Measurements from ENCODE around the gene NPEPPS. TPM values are rescaled to one million over a fixed set of nuclear protein-coding genes. Genes with fewer than 3 reads are reported as not detected.

Gene NPEPPS
- total and polyA plus RNA-seq, 2 donors (not counting 3 experiments of a cell fraction or from before 2014, with no cell fraction given): 69.2 to 102 TPM

GRCh38 chr17:47644324-47644723 lies 113.4 kb downstream of the NPEPPS start:
- intact Hi-C loops (cut with micrococcal nuclease) (no loop called here), dilution Hi-C loops (cut with MboI; ENCODE audit: extremely low pct_ligation_motif_present, low sequenced_read_pairs) (no loop called here)
- H3K9me1 ChIP-seq (replicated peaks; ENCODE audit: control insufficient read depth, extremely low read depth, insufficient read depth, low read length): no peaks in the 10 kb centered on the region
- H2AFZ ChIP-seq (ENCODE audit: low read depth, low read length): no peak overlapping the region
- no peak for TF ChIP-seq EZH2 (IDR thresholded peaks at IDR 0.05; ENCODE audit: borderline replicate concordance, low read depth, low read length, severe bottlenecking)
- TF ChIP-seq POLR2AphosphoS5 (IDR thresholded peaks at IDR 0.05; ENCODE audit: insufficient read depth, low read depth, low read length): no peak
- no peak for TF ChIP-seq CTCF (IDR thresholded peaks at IDR 0.05; ENCODE audit: extremely low read depth in 1 of 2, insufficient read depth in 1 of 2, low read depth in 1 of 2, low read length in 2 of 2)
- TF ChIP-seq GATA2 (IDR thresholded peaks at IDR 0.05; ENCODE audit: insufficient read depth, insufficient read length, low read depth, low read length): no peak
- no peak for TF ChIP-seq MYC (IDR thresholded peaks at IDR 0.05; ENCODE audit: low read depth, low read length)
- no peak for TF ChIP-seq FOS (IDR thresholded peaks at IDR 0.05; ENCODE audit: borderline replicate concordance, insufficient read depth, low read length)
- TF ChIP-seq JUN (IDR thresholded peaks at IDR 0.05; ENCODE audit: borderline replicate concordance, insufficient read depth, insufficient read length, low read depth): no peak
- no peak for TF ChIP-seq MAX (IDR thresholded peaks at IDR 0.05; ENCODE audit: insufficient read depth, insufficient read length)
- no peak for TF ChIP-seq POLR2A (IDR thresholded peaks at IDR 0.05; ENCODE audit: low read depth, low read length)
- no peaks in the 10 kb centered on the region for H3K36me3 ChIP-seq (ENCODE audit: control insufficient read depth in 2 of 2, extremely low read depth in 1 of 2, insufficient read depth in 2 of 2, low read length in 2 of 2)
- no peaks in the 10 kb centered on the region for H3K9me3 ChIP-seq (replicated peaks; ENCODE audit: control insufficient read depth, insufficient read depth, low read length)
- CTCF ChIA-PET: interaction anchor here (1.0 to 1.2 kb wide), 2 partner anchors 19 to 26 kb away, joined by 4 read pairs; no protein-coding TSS in a partner anchor
- H3K27me3 ChIP-seq (ENCODE audit: control insufficient read depth in 2 of 2, insufficient read depth in 2 of 2, low read length in 2 of 2): no peaks in the 10 kb centered on the region
- POLR2A ChIA-PET: interaction anchor here (0.6 kb wide), 1 partner anchor 141 kb away, joined by 3 read pairs; no protein-coding TSS in a partner anchor
- peaks cover 7% of the 10 kb centered on the region for H3K4me1 ChIP-seq (ENCODE audit: control insufficient read depth, extremely low read depth, insufficient read depth, low read length)
- no TSS peak for BruUV-seq (replicated peaks)
- H3K9ac ChIP-seq (replicated peaks; ENCODE audit: extremely low read depth, insufficient read depth, low read length): no peak overlapping the region
- DNase-seq (ENCODE audit: low read depth, low spot score) (no peak), FAIRE-seq (no peak)
- H3K27ac ChIP-seq (ENCODE audit: insufficient read depth, low read depth, low read length): no peak overlapping the region
- no peaks in the 10 kb centered on the region for H4K20me1 ChIP-seq (replicated peaks; ENCODE audit: control insufficient read depth, extremely low read depth, insufficient read depth, low read length)
- no peak overlapping the region for H3K4me3 ChIP-seq (replicated peaks in 1 of 3; ENCODE audit: insufficient read depth in 1 of 3, low read depth in 1 of 3, low read length in 3 of 3)
- H3K79me2 ChIP-seq (ENCODE audit: control insufficient read depth, insufficient read depth, low read length): no peaks in the 10 kb centered on the region
- H3K4me2 ChIP-seq (ENCODE audit: insufficient read depth, low read length): no peak overlapping the region

Data from endothelial cell of umbilical vein (primary cell).